ENCODE results near the gene TEKT5.

TEKT5 gene

GRCh38 chr16:10583269-10583668 lies 111.5 kb downstream of the TEKT5 start:
- Histone ChIP-seq H3K4me1 (ENCODE audit: control insufficient read depth in 1 of 2, insufficient read depth in 2 of 2, low read length in 2 of 2) (peaks cover 5 to 20% of the 10 kb centered on the region in 2 donors), H3K9me3 (ENCODE audit: control insufficient read depth in 1 of 2, low read length in 2 of 2) (peaks cover 0 to 2% of the 10 kb centered on the region in 2 donors), H3K36me3 (ENCODE audit: control insufficient read depth in 1 of 2, insufficient read depth in 2 of 2, low read length in 2 of 2) (no peaks in the 10 kb centered on the region), H3K4me3 (ENCODE audit: low read depth in 1 of 2, low read length in 2 of 2) (no peak overlapping the region), H3K27ac (ENCODE audit: low read length) (no peak overlapping the region), H3K27me3 (ENCODE audit: low read depth, low read length) (no peaks in the 10 kb centered on the region)

DNA sequence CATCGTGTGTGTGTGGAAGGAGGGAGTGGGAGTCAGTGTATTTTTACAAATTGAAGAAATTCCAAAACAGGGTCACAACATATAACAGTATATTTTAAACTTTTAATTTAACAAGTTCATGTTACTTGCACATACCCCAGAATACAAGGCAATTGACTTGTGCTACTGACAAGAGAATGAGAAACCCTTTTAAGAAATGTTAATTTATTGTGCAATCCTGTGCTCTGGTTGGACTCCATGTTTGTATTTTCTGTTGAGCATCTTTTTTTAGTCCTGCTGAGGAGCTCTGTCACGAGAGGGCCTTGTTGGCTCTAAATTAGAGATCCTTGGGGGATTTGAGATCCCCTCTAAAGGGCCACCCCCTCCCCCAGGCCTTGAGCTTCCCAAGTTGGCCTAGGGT lies 113.2 kb downstream of the TEKT5 start:
- H3K27me3 ChIP-seq (ENCODE audit: low read depth, low read length), result no peaks in the 10 kb centered on the region
- H3K27ac ChIP-seq (ENCODE audit: low read length), result no peak overlapping the region
- H3K36me3 ChIP-seq (ENCODE audit: control insufficient read depth in 1 of 2, insufficient read depth in 2 of 2, low read length in 2 of 2), result no peaks in the 10 kb centered on the region
- H3K4me3 ChIP-seq (ENCODE audit: low read depth in 1 of 2, low read length in 2 of 2), result no peak overlapping the region
- H3K9me3 ChIP-seq (ENCODE audit: control insufficient read depth in 1 of 2, low read length in 2 of 2), result peaks cover 0 to 2% of the 10 kb centered on the region in 2 donors
- peaks cover 19 to 36% of the 10 kb centered on the region in 2 donors for H3K4me1 ChIP-seq (ENCODE audit: control insufficient read depth in 1 of 2, insufficient read depth in 2 of 2, low read length in 2 of 2)

- peaks cover 23 to 40% of the 10 kb centered on the region in 2 donors for H3K4me1 ChIP-seq (ENCODE audit: control insufficient read depth in 1 of 2, insufficient read depth in 2 of 2, low read length in 2 of 2)
- H3K36me3 ChIP-seq (ENCODE audit: control insufficient read depth in 1 of 2, insufficient read depth in 2 of 2, low read length in 2 of 2), result no peaks in the 10 kb centered on the region
- peak overlapping the region; percentile 38 to 86 for H3K4me3 ChIP-seq (ENCODE audit: low read depth in 1 of 2, low read length in 2 of 2)
- H3K9me3 ChIP-seq (ENCODE audit: control insufficient read depth in 1 of 2, low read length in 2 of 2), result peaks cover 0 to 2% of the 10 kb centered on the region in 2 donors
- no peaks in the 10 kb centered on the region for H3K27me3 ChIP-seq (ENCODE audit: low read depth, low read length)
- peak overlapping the region; percentile 62 for H3K27ac ChIP-seq (ENCODE audit: low read length)
These were observed 113.9 kb downstream of the TEKT5 start for GRCh38 chr16:10580883-10581247.

DNA sequence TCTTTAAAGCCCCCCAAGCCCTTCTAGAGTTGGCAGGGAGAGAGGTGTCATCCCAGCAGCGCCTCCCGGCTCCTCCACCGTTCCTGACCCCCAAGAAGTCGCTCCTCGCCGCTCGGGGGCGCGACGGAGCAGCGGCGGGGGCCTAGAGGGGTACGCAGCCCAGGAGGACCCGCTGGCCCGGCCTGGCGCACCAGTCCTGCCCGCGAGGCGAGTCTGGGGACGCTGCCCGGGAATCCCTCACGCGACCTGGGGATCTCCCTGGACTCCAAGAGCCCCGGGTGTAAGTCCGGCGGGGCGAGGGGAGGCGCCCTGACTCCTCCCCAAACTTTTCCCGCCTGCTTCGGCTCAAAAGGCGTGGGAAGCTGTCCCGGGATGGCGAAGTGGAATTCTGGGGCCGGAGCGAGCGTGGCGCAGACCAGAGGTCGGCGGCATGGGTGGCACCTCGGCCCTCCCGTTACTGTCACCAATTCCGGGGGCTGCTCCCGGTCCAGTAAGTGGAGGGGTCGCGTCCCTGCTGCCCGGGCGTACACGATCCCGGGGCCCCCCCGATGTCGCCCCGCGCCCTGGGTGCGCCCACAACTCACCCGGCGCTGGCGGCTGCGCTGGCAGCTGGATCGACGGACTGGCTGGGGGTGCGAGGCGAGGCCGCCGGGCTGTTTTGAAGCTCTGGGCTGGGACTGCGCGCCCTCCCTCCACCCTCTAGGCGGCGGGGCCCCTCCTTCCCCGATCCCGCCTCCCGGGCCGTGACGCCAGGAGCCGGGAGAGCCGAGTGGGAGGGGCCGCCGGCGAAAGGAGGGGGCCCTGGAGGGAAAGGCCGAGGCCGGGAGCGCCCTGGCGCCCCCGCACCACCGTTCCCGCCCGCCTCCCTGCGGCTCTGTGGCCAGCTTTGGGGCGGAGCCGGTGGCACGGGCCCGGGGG lies 114.5 kb downstream of the TEKT5 start, which contains the start of gene EMP2:
TSS of gene EMP2 (minus strand) at position 634 of the 918 bp plus-strand sequence. CDS start 32,981 bp downstream, outside the sequence.
- no peaks in the 10 kb centered on the region for H3K36me3 ChIP-seq (ENCODE audit: control insufficient read depth in 1 of 2, insufficient read depth in 2 of 2, low read length in 2 of 2)
- peak within 1 kb of the TSS; percentile 79 to 86 for H3K4me3 ChIP-seq (ENCODE audit: low read depth in 1 of 2, low read length in 2 of 2)
- peaks cover 23 to 46% of the 10 kb centered on the region in 2 donors for H3K4me1 ChIP-seq (ENCODE audit: control insufficient read depth in 1 of 2, insufficient read depth in 2 of 2, low read length in 2 of 2)
- H3K27ac ChIP-seq (ENCODE audit: low read length), result peak within 1 kb of the TSS; percentile 77
- no peaks in the 10 kb centered on the region for H3K27me3 ChIP-seq (ENCODE audit: low read depth, low read length)
- peaks cover 0 to 2% of the 10 kb centered on the region in 2 donors for H3K9me3 ChIP-seq (ENCODE audit: control insufficient read depth in 1 of 2, low read length in 2 of 2)

- Histone ChIP-seq H3K27ac (ENCODE audit: low read length) (peak overlapping the region; percentile 77), H3K36me3 (ENCODE audit: control insufficient read depth in 1 of 2, insufficient read depth in 2 of 2, low read length in 2 of 2) (no peaks in the 10 kb centered on the region), H3K4me1 (ENCODE audit: control insufficient read depth in 1 of 2, insufficient read depth in 2 of 2, low read length in 2 of 2) (peaks cover 23 to 46% of the 10 kb centered on the region in 2 donors), H3K4me3 (ENCODE audit: low read depth in 1 of 2, low read length in 2 of 2) (peak overlapping the region; percentile 79 to 86), H3K27me3 (ENCODE audit: low read depth, low read length) (no peaks in the 10 kb centered on the region), H3K9me3 (ENCODE audit: control insufficient read depth in 1 of 2, low read length in 2 of 2) (peaks cover 0 to 2% of the 10 kb centered on the region in 2 donors)
These were observed 115.2 kb downstream of the TEKT5 start for GRCh38 chr16:10579575-10579964.

DNA sequence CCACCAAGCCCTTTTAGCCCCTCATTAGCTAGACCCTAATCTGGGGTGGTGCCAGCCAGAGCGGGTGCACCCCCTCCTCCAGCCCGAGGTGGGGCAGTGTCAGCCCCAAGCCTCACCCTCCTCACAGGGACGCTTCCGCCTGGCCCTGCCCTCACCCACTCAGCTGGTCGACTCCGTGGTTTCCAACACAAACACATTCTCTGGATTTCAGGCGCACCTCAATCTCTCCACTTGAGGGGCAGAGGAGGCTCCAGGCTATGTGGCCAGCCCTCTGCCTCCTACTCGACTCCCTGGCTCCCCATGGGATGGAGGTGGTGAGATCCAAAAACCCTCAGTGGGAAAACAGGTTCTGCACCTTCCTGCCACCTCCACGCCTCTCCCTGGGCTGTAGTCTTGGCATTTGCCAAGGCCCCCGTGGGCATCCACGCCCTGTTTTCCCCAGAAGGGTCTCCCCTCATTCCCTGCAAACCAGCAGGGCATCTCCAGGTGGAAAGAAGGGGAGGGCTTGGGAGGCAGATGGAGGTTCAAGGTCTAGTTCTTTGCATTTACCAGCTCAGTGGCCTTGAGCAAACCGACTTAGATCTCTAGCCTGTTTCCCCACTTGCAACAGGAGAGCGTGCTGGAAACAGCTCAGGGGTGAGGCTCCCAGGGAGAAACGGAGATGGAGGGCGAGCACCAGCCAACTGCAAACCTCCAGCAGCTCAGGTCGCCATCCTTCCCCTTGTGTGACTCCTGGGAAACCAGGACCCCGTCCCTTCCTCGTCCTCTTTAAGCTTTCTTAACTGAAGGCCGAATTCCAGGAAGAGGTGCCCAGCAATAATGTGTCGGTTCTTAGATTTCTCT lies 116.0 kb downstream of the TEKT5 start:
- peak overlapping the region; percentile 79 to 86 for H3K4me3 ChIP-seq (ENCODE audit: low read depth in 1 of 2, low read length in 2 of 2)
- peaks cover 0 to 2% of the 10 kb centered on the region in 2 donors for H3K9me3 ChIP-seq (ENCODE audit: control insufficient read depth in 1 of 2, low read length in 2 of 2)
- H3K36me3 ChIP-seq (ENCODE audit: control insufficient read depth in 1 of 2, insufficient read depth in 2 of 2, low read length in 2 of 2), result no peaks in the 10 kb centered on the region
- H3K4me1 ChIP-seq (ENCODE audit: control insufficient read depth in 1 of 2, insufficient read depth in 2 of 2, low read length in 2 of 2), result peaks cover 23 to 46% of the 10 kb centered on the region in 2 donors
- H3K27me3 ChIP-seq (ENCODE audit: low read depth, low read length), result no peaks in the 10 kb centered on the region
- H3K27ac ChIP-seq (ENCODE audit: low read length), result peak overlapping the region; percentile 77
